Retinal pigment epithelial cell (primary cell): ENCODE data around the gene LLPH.

Source experiments
- DNase-seq: peaks from one replicate; pipeline ENCODE4 v3.0.0-alpha.2; 2010; ENCODE audit warnings: low read depth
- H3K4me3 ChIP-seq: 2 replicates; pipeline ENCODE4 v1.5.1; 2011; ENCODE audit warnings: mild to moderate bottlenecking, low read length, control low read depth, moderate library complexity
- TF ChIP-seq, protein P1 (sequence below): conservative IDR thresholded peaks from 2 replicates; pipeline ENCODE4 v1.5.1; 2011; ENCODE audit warnings: low read depth, low read length, control low read depth, inconsistent platforms

LLPH gene

DNA sequence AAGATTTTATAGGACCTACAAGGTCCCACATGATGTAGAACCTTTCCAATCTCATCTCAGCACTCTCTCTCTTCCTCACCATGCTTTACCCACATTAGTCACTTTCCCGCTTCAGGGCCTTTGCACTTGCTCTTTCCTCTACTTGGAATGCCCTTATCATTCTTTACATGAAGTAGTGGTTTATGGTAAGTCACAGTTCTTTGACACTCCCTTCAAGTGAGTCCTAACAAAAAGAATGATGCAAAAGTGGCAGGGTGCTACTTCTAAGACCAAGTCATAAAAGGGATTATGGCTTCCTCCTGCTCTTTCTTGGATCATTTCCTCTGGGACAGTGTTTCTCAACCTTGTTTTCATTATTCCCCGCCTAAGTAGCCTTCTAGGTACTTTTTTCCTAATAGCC lies 26.1 kb upstream of the LLPH start:
- TF ChIP-seq, protein P1, sequence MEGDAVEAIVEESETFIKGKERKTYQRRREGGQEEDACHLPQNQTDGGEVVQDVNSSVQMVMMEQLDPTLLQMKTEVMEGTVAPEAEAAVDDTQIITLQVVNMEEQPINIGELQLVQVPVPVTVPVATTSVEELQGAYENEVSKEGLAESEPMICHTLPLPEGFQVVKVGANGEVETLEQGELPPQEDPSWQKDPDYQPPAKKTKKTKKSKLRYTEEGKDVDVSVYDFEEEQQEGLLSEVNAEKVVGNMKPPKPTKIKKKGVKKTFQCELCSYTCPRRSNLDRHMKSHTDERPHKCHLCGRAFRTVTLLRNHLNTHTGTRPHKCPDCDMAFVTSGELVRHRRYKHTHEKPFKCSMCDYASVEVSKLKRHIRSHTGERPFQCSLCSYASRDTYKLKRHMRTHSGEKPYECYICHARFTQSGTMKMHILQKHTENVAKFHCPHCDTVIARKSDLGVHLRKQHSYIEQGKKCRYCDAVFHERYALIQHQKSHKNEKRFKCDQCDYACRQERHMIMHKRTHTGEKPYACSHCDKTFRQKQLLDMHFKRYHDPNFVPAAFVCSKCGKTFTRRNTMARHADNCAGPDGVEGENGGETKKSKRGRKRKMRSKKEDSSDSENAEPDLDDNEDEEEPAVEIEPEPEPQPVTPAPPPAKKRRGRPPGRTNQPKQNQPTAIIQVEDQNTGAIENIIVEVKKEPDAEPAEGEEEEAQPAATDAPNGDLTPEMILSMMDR = no peak
- no peak for DNase-seq
- no peak overlapping the region for H3K4me3 ChIP-seq

DNA sequence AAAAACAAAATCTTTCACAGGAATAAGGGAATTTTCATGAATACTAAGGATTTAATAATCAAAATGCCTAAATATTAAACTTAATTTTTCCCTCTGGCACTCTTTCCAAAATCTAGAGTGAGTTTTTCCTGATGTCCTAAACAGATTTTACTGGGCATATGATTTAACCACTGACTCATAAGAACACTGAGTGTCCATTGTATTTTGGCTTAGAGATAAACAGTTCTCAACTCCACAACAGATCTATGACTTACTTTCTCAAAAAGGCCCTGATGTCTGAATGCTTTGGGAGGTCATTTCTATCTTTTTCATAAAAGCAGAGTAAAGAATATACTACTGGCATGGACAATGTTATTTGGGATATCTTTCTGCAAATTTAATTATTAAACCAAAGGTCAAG lies 24.2 kb upstream of the LLPH start:
- no peak overlapping the region for H3K4me3 ChIP-seq
- TF ChIP-seq, protein P1 = no peak

DNA sequence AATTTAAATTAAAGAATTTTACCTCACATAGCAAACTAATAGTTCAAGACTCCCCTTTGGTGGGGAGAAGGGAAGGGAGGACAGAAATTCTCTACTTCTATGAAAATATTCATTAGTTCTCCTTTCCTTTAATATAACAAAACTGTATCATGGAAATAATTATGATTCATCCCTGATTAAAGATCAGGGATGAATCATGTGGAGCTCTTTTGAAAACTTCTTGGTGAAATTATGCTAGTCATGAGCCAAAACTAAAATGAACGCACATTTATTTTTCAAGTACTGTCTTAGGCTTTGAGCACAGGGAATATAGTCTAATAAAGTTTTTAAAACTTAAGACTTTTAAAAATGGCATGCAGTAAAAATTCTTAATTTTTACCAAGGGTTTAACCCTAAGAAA lies 22.2 kb upstream of the LLPH start:
- H3K4me3 ChIP-seq = no peak overlapping the region
- DNase-seq = no peak
- TF ChIP-seq, protein P1 = no peak

More for the DNA sequence above, 24.2 kb upstream of the LLPH start:
- DNase-seq = no peak

DNA sequence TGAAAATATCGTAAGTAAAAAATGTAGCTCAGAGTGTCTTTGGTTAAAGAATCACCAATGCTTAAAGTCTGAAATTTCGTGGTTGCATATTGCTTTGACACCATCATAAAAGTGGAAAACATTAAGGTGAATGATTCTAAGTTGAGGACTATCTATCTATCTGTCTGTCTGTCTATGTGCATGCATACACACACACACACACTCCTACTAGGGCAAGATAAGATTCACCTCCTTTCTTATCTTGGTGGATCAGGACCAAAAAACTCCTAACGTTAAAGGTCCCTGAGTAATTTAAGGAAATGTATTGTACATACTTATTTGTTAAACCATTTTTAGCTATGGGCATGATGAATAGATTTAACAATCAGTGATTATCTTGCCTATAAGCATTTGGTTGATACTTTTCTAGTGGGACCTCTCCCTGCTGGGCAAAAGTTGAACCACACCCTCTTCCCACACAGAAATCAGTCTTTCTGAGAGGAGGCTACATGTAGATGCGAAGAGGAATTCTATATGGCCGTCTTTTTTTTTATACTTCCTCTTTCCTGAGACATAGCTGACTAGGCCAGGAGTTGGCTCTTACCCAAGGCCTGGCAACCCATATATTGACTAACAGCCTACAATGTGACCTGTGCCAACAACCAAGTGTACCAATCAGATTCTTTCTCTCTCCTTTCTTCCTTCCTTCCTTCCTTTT lies 19.3 kb upstream of the LLPH start:
- H3K4me3 ChIP-seq = no peak overlapping the region
- DNase-seq = no peak
- TF ChIP-seq, protein P1 = peak; percentile 20

DNA sequence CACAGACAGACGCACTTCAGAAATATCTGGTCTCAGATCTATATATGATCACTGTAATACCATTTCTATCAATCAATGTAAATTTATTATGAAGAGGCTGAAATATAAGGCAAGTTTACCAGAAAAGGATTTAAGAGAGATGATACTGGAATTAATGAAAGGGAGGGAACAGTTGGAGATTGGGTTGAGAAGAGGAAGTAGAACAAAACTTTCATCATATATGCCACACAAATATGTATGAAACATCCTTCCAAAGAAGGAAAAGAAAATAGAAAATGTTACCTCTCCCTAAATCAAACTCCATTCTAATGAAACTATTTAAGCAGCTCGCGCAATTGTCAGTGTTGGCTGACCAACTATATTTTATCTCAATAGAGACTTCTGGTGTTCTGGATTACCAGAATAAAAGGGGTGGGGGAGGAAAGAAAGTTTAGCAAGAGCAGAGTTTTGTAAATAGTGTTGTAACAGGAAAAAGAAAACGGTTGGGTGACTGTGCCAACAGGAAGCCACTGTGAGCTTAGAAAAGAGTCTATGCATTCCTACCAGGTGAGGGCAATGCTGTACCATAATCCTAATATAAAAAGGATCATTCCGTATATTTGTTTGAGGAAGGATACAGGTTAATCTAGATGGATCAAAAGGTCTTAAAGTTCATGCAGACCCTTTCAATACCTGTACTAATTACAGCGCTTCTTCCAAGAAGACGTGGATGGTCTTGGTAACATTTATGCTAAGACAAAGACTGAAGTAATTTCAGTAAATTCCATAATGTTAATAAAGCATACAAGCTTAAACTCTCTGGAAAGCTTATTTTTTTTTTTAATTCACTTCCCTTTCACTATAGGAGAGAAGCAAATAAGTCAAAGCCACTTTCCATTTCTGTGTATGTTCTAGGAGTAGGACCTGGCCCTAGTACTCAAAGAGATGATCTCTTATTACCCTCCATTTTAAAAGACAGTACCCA lies 14.5 kb upstream of the LLPH start:
- DNase-seq = no peak
- no peak overlapping the region for H3K4me3 ChIP-seq
- TF ChIP-seq, protein P1 = peak; percentile 71

DNA sequence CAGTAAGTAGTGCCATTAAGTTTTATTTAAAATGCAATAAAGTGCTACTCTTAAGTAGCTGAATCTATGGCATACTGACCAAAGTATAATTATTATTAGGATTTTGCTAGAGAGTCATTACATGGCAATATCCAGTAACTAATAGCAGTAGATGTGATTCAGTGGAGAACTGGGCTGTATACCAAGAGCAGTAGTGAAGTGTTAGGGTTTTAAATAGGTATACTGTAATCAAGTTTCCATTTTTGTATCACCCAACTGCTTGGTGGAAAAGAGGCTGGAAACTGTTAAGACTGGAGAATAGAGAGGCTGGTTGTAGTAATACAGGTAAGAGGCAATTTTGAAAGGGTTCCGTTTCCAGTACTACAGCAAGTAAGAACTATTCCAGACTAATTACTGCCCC lies 13.3 kb upstream of the LLPH start:
- TF ChIP-seq, protein P1 = no peak
- H3K4me3 ChIP-seq = no peak overlapping the region

DNA sequence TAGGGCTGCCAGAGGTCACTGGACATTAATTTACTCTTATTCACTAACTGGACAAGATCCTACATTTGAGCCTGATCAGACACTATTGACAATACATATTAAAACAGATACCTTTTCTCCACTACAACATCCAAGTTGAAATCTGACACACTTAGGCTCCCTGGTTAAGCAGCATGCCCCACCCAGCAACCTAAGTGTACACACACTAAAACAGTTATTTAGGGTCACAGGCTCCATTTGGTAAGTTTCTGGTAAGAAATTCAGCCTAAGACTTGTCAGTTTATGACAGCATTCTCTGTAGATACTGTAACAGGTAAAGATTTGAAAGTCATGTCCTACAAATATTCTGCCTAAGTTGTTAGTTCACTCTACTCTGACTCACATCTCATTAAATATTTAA lies 12.3 kb upstream of the LLPH start:
- TF ChIP-seq, protein P1 = no peak
- no peak for DNase-seq
- H3K4me3 ChIP-seq = no peak overlapping the region

More for the DNA sequence above, 13.3 kb upstream of the LLPH start:
- no peak for DNase-seq
